Mesenchymal stem cell (in vitro differentiated cells and primary cell): ENCODE measurements around the gene CRKL.

ENCODE experiments used
- DNase-seq: peaks from one replicate; pipeline ENCODE4 v3.0.0-alpha.2; 2013
- H2AFZ ChIP-seq: one replicate; pipeline ENCODE4 v1.6.1; 2013; ENCODE audit warnings: low read depth, mild to moderate bottlenecking, control low read depth, inconsistent platforms, low read length, moderate library complexity
- H2AK5ac ChIP-seq: 2 replicates; pipeline ENCODE4 v1.6.1; 2013; ENCODE audit warnings: low read length, moderate library complexity, mild to moderate bottlenecking, inconsistent platforms; ENCODE audit not compliant: severe bottlenecking
- H2BK120ac ChIP-seq: one replicate; pipeline ENCODE4 v1.6.1; 2013; ENCODE audit warnings: low read depth, mild to moderate bottlenecking, inconsistent platforms, low read length, moderate library complexity
- H2BK12ac ChIP-seq, 2 experiments: one replicate each; pipeline ENCODE4 v1.6.1; 2013; ENCODE audit warnings: inconsistent platforms in 2 of 2, low read length in 2 of 2, mild to moderate bottlenecking in 2 of 2, moderate library complexity in 2 of 2, control low read depth in 1 of 2
- H2BK15ac ChIP-seq: one replicate; pipeline ENCODE4 v1.6.1; 2013; ENCODE audit warnings: mild to moderate bottlenecking, low read depth, inconsistent platforms; ENCODE audit not compliant: poor library complexity, severe bottlenecking
- H2BK5ac ChIP-seq: 2 replicates; pipeline ENCODE4 v1.6.1; 2013; ENCODE audit warnings: low read depth, mild to moderate bottlenecking, low read length, control low read depth, inconsistent platforms; ENCODE audit not compliant: poor library complexity, severe bottlenecking
- H3K14ac ChIP-seq, 2 experiments: one replicate each; pipeline ENCODE4 v1.6.1; 2013; ENCODE audit warnings: inconsistent platforms in 2 of 2, low read length in 2 of 2, control low read depth in 1 of 2, mild to moderate bottlenecking in 1 of 2, moderate library complexity in 1 of 2
- H3K18ac ChIP-seq, 2 experiments: one replicate each; pipeline ENCODE4 v1.6.1; 2013; ENCODE audit warnings: inconsistent platforms in 2 of 2, low read length in 2 of 2, control low read depth in 1 of 2, low read depth in 1 of 2, mild to moderate bottlenecking in 1 of 2
- H3K23ac ChIP-seq, 2 experiments: one replicate each; pipeline ENCODE4 v1.6.1; 2013; ENCODE audit warnings: inconsistent platforms in 2 of 2, low read length in 2 of 2, mild to moderate bottlenecking in 2 of 2, moderate library complexity in 2 of 2, control low read depth in 1 of 2
- H3K27ac ChIP-seq: 2 replicates; pipeline ENCODE4 v1.5.1; 2013; ENCODE audit warnings: mild to moderate bottlenecking, moderate library complexity, low read length, control low read depth, inconsistent platforms; ENCODE audit not compliant: poor library complexity, severe bottlenecking
- H3K27me3 ChIP-seq, 2 experiments: 2 replicates each; pipeline versions ENCODE4 v1.6.1 to v1.7.0; 2013; ENCODE audit warnings: low read length in 2 of 2, mild to moderate bottlenecking in 2 of 2, moderate library complexity in 2 of 2, control low read depth in 1 of 2, inconsistent platforms in 1 of 2; ENCODE audit not compliant: control insufficient read depth in 1 of 2, insufficient read depth in 1 of 2
- H3K36me3 ChIP-seq, 2 experiments: 2 replicates each; pipeline versions ENCODE4 v1.6.1 to v1.7.0; 2013; ENCODE audit warnings: low read length in 2 of 2, control low read depth in 1 of 2, inconsistent platforms in 1 of 2, low read depth in 1 of 2, mild to moderate bottlenecking in 1 of 2; ENCODE audit not compliant: insufficient read depth in 2 of 2, control insufficient read depth in 1 of 2
- H3K4ac ChIP-seq, 2 experiments: one replicate each; pipeline ENCODE4 v1.6.1; 2013; ENCODE audit warnings: inconsistent platforms in 2 of 2, low read length in 2 of 2, mild to moderate bottlenecking in 2 of 2, moderate library complexity in 2 of 2, control low read depth in 1 of 2, low read depth in 1 of 2
- H3K4me1 ChIP-seq: 2 replicates; pipeline ENCODE4 v1.6.1; 2013; ENCODE audit warnings: low read depth, low read length, control low read depth; ENCODE audit not compliant: control insufficient read depth, insufficient read depth
- H3K4me2 ChIP-seq: 2 replicates; pipeline ENCODE4 v1.6.1; 2013; ENCODE audit warnings: low read length, mild to moderate bottlenecking, inconsistent platforms; ENCODE audit not compliant: poor library complexity, severe bottlenecking
- H3K4me3 ChIP-seq, 2 experiments: 2 replicates each; pipeline versions ENCODE4 v1.5.1 to v1.7.0; 2013; ENCODE audit warnings: low read length in 2 of 2, mild to moderate bottlenecking in 2 of 2, control low read depth in 1 of 2, low read depth in 1 of 2; ENCODE audit not compliant: insufficient read depth in 1 of 2
- H3K79me1 ChIP-seq: replicated peaks from 2 replicates; pipeline ENCODE4 v1.6.1; 2013; ENCODE audit warnings: mild to moderate bottlenecking, control low read depth, low read length, inconsistent platforms; ENCODE audit not compliant: poor library complexity, severe bottlenecking
- H3K9ac ChIP-seq: 2 replicates; pipeline ENCODE4 v1.7.0; 2013; ENCODE audit warnings: mild to moderate bottlenecking, low read length, moderate library complexity
- H3K9me3 ChIP-seq: 2 replicates; pipeline ENCODE4 v1.7.0; 2013; ENCODE audit warnings: mild to moderate bottlenecking, low read length; ENCODE audit not compliant: control insufficient read depth
- H4K8ac ChIP-seq: one replicate; pipeline ENCODE4 v1.6.1; 2013; ENCODE audit warnings: inconsistent platforms, mild to moderate bottlenecking, low read length, moderate library complexity
- H4K91ac ChIP-seq: one replicate; pipeline ENCODE4 v1.6.1; 2013; ENCODE audit warnings: mild to moderate bottlenecking, low read length, inconsistent platforms
- WGBS: methylation state at CpG from one replicate; pipeline ENCODE4 v1.1.7; 2013; ENCODE audit warnings: mixed read lengths; 5-methylcytosine and 5-hydroxymethylcytosine counted together

CRKL gene

DNA sequence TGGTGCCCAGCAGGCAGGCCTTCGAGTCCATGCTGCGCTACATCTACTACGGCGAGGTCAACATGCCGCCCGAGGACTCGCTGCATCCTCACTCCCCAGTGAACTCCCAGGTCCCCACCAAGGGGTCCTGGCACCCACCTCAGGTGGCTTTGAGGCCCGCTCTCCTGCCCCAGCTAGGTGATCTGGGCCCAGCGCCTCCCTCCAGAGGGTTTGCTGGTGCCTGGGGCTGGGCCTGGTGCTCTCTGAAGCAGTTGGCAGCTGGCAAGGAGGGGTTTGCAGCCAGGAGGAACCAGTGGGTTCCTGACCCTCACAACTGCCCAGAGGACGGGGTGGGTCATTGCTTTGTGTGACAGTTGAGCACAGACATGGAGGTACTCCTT, 78.8 kb downstream of the CRKL start:
- Histone ChIP-seq H3K18ac (no peak overlapping the region), H3K4ac (no peak overlapping the region), H3K4me3 (no peak overlapping the region), H2AK5ac (no peak overlapping the region), H2BK12ac (no peak overlapping the region), H3K23ac (no peak overlapping the region), H3K4me1 (peaks cover 20% of the 10 kb centered on the region), H3K9me3 (no peaks in the 10 kb centered on the region), H3K4me2 (no peak overlapping the region), H4K91ac (no peak overlapping the region), H2BK5ac (no peak overlapping the region), H3K79me1 (peaks cover 34% of the 10 kb centered on the region), H2BK15ac (no peak overlapping the region), H2AFZ (no peak overlapping the region), H2BK120ac (no peak overlapping the region), H3K36me3 (peaks cover 80 to 97% of the 10 kb centered on the region in 2 experiments), H3K27ac (no peak overlapping the region), H3K14ac (no peak overlapping the region), H4K8ac (no peak overlapping the region), H3K9ac (no peak overlapping the region), H3K27me3 (no peaks in the 10 kb centered on the region)
- 98% methylated on average over 10 of the region's 10 CpGs for WGBS
- DNase-seq = no peak

DNA sequence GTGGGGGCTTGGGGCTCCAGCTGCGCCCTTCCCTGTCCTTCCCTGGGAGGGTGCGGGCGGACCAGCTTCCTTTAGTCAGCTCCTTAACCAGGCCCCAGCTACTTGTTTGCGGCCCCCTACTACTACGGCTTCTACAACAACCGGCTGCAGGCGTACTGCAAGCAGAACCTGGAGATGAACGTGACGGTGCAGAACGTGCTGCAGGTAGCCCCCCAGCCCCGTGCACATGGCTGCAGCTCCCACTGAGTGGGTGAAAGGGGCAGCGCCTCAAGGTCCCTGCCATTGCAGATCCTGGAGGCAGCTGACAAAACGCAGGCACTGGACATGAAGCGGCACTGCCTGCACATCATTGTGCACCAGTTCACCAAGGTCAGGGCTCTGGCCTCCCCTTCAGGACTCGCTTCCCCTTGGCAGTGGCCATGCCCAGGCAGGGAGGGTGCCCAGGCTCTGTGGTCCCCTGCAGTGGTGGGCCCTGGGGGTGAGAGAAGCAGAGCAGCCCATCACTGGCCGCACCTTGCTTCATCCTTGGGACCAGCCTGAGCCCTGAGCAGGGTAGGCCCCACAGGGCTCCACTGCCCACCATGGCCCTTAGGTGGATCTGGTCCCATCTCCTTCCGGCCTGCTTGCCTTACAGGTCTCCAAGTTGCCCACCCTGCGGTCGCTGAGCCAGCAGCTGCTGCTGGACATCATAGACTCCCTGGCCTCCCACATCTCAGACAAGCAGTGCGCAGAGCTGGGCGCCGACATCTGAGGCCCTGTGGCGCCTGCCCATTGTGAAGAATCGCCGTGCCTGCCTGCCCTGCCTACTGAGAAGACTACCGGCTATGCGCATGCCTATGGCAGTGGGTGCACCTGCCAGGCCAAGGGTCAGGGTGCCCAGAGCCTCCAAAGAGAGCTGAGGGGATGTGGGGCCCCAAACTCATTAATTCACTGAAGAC, 79.7 kb downstream of the CRKL start:
- no peak overlapping the region for H2BK5ac ChIP-seq

DNA sequence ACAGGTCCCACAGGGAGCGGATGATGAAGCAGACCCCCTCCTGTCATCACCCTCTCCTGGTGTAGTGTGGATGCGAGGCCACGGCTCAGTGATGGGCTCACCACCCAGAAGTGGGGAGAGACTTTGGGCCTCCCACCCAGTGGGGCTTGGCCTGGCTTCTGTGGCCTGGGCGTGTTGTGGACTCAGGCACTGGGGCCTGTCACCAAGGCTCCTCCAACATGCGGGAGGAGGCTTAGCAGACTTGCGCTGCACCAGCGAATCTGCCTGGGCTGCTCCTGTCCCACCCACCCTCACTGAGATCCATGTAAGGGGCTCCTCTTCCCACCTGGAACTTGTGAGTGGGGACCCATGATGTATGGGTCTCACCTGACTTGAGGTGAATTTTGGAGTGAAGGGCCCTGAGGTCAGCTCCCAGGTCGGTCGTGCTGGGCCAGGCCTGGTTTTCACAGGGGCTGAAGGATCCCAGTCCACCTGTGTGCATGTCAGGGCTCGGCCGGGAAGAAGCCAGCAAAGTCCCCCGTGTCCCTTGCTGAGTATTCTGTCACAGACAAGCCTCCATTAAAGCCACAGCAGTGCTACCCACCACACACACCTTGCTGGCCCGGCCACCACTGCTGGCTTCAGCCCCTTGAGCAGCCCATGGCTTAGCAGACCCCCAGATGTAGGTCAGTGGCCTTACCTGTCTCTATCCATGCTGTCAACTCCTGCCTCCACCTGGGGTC, 80.5 kb downstream of the CRKL start:
- no peak overlapping the region for H3K23ac ChIP-seq
- no peak overlapping the region for H3K14ac ChIP-seq
- no peak overlapping the region for H3K4me3 ChIP-seq
- H3K4me1 ChIP-seq = peaks cover 25% of the 10 kb centered on the region
- no peak overlapping the region for H2AFZ ChIP-seq
- H4K91ac ChIP-seq = no peak overlapping the region
- H3K4ac ChIP-seq = no peak overlapping the region
- no peak overlapping the region for H2BK12ac ChIP-seq
- no peak overlapping the region for H3K27ac ChIP-seq
- H2BK5ac ChIP-seq = no peak overlapping the region
- no peak overlapping the region for H3K9ac ChIP-seq
- H4K8ac ChIP-seq = no peak overlapping the region
- no peak overlapping the region for H2BK15ac ChIP-seq
- H3K18ac ChIP-seq = no peak overlapping the region
- no peaks in the 10 kb centered on the region for H3K9me3 ChIP-seq
- H3K36me3 ChIP-seq = peaks cover 66 to 80% of the 10 kb centered on the region in 2 experiments
- no peak overlapping the region for H2AK5ac ChIP-seq
- no peaks in the 10 kb centered on the region for H3K27me3 ChIP-seq
- no peak overlapping the region for H2BK120ac ChIP-seq
- no peak overlapping the region for H3K4me2 ChIP-seq
- DNase-seq = no peak
- H3K79me1 ChIP-seq = peaks cover 31% of the 10 kb centered on the region
- 92% methylated on average over 12 of the region's 13 CpGs for WGBS

More for the DNA sequence above, 79.7 kb downstream of the CRKL start:
- 97% methylated on average over 27 of the region's 27 CpGs for WGBS
- DNase-seq = no peak
- Histone ChIP-seq H3K4me1 (peaks cover 24% of the 10 kb centered on the region), H3K36me3 (peaks cover 75 to 89% of the 10 kb centered on the region in 2 experiments), H3K9me3 (no peaks in the 10 kb centered on the region), H2AFZ (no peak overlapping the region), H2BK12ac (no peak overlapping the region), H3K18ac (no peak overlapping the region), H3K4me2 (no peak overlapping the region), H3K4me3 (no peak overlapping the region), H3K79me1 (peaks cover 31% of the 10 kb centered on the region), H3K4ac (no peak overlapping the region), H2BK15ac (no peak overlapping the region), H4K91ac (no peak overlapping the region), H3K9ac (no peak overlapping the region), H3K27me3 (no peaks in the 10 kb centered on the region), H4K8ac (no peak overlapping the region), H2BK120ac (no peak overlapping the region), H3K27ac (no peak overlapping the region), H2AK5ac (no peak overlapping the region), H3K23ac (no peak overlapping the region), H3K14ac (no peak overlapping the region)
